Measurements from ENCODE around the gene STOML1. TPM values are rescaled to one million over a fixed set of nuclear protein-coding genes. Genes with fewer than 3 reads are reported as not detected.

Gene STOML1
- total and polyA plus RNA-seq, 9 of the 15 experiments (the other 6 are each of a cell fraction or from before 2014, with no cell fraction given) = 0.25 to 9.7 (median 4.6) TPM

DNA sequence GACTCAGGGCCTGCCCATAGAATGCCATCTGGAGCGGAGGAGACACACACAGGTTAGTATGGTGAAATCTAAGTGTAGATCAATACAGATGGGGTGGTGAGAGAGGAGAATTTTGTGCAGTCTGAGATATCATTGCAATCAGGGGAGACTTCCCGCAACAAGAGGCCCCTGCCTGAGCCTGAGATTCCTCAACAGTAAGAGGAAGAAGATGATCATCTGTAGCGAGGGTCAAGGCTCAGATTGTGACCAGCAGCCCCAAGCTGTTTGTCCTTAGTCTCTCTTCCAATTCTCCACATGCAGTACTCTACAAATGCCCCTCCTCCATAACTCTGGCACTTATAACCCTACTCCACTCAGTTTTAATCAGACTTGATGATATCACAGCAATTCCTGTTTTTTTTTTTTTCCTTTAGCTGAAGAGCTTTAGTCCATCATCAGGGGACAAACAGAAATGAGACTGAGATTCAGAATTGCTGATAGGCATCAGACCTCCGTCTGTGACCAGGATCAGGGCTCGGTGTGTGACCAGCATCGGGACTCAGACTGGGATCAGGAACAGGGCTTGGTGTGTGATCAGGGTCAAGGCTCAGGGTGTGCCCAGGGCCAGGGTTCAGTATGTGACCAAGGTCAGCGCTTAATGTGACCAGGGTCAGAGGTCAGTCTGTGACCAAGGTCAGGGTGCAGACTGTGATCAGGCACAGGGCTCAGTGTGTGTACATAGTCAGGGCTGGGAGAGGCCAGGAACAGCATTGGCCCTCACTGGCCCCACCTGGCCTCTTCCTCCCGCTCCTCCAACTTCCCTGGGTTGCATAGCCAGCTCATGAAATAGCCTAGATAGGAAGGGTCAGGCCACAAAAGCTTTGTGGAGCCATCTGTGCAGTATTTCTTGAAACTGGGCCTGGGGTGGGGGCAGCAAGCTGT is 51.8 kb downstream of the STOML1 start (continued):
- TF ChIP-seq, protein P1, sequence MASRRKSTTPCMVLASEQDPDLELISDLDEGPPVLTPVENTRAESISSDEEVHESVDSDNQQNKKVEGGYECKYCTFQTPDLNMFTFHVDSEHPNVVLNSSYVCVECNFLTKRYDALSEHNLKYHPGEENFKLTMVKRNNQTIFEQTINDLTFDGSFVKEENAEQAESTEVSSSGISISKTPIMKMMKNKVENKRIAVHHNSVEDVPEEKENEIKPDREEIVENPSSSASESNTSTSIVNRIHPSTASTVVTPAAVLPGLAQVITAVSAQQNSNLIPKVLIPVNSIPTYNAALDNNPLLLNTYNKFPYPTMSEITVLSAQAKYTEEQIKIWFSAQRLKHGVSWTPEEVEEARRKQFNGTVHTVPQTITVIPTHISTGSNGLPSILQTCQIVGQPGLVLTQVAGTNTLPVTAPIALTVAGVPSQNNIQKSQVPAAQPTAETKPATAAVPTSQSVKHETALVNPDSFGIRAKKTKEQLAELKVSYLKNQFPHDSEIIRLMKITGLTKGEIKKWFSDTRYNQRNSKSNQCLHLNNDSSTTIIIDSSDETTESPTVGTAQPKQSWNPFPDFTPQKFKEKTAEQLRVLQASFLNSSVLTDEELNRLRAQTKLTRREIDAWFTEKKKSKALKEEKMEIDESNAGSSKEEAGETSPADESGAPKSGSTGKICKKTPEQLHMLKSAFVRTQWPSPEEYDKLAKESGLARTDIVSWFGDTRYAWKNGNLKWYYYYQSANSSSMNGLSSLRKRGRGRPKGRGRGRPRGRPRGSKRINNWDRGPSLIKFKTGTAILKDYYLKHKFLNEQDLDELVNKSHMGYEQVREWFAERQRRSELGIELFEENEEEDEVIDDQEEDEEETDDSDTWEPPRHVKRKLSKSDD (conservative IDR thresholded peaks at IDR 0.05; ENCODE audit: low read length) = no peak
- TF ChIP-seq POLR2B (IDR thresholded peaks at IDR 0.05; ENCODE audit: low read depth, partially characterized antibody) (no peak), POLR2H (tag; IDR thresholded peaks at IDR 0.05; ENCODE audit: low read depth) (no peak)

- CTCF ChIA-PET (ENCODE audit: low intra/inter-chr PET ratio) = no interaction called here
- Histone ChIP-seq H3K4me1 (replicated peaks in 1 of 2; ENCODE audit: control insufficient read depth in 2 of 2, insufficient read depth in 2 of 2, low read length in 2 of 2) (no peaks in the 10 kb centered on the region), H3K9me1 (ENCODE audit: control insufficient read depth, insufficient read depth, low read length) (no peaks in the 10 kb centered on the region), H3K36me3 (ENCODE audit: control insufficient read depth, insufficient read depth, low read length) (no peaks in the 10 kb centered on the region), H2AFZ (ENCODE audit: low read depth, low read length) (no peak overlapping the region), H3K4me2 (ENCODE audit: insufficient read depth, low read length) (no peak overlapping the region), H3K4me3 (no peak overlapping the region), H4K20me1 (replicated peaks; ENCODE audit: control insufficient read depth, insufficient read depth, low read length) (0 out of 2 replicates have a peak, but pooled peaks cover 10% of the 10 kb centered on the region), H3K79me2 (ENCODE audit: control insufficient read depth, insufficient read depth, low read length) (no peaks in the 10 kb centered on the region), H3K27me3 (ENCODE audit: control insufficient read depth in 2 of 2, insufficient read depth in 2 of 2, low read length in 2 of 2) (peaks cover 8 to 58% of the 10 kb centered on the region in 2 experiments; a peak in 4 of 5 replicates), H3K9me3 (replicated peaks; ENCODE audit: control insufficient read depth, insufficient read depth, low read depth, low read length) (no peaks in the 10 kb centered on the region), H3K9ac (ENCODE audit: insufficient read depth in 1 of 2, low read depth in 2 of 2, low read length in 2 of 2) (no peak overlapping the region), H3K27ac (ENCODE audit: extremely low read depth, low read depth, low read length) (no peak overlapping the region)
- BruUV-seq (replicated peaks) = no TSS peak
- POLR2A ChIA-PET = interaction anchor here (0.7 kb wide), 1 partner anchor 142 kb away, joined by 4 read pairs; no protein-coding TSS in a partner anchor
- DNase-seq (ENCODE audit: extremely low read depth in 1 of 4, low spot score in 3 of 4) (no peak), ATAC-seq (no peak), FAIRE-seq (no peak)
- in situ Hi-C loops (cut with MboI) (no loop called here), intact Hi-C loops (cut with micrococcal nuclease) (no loop called here)
- 0% methylated on average over 4 of the region's 4 CpGs for WGBS (ENCODE audit: insufficient coverage, low coverage, missing lambda C conversion rate)
- no peak for TF ChIP-seq ZNF655 (CRISPR knock-in tag; IDR thresholded peaks at IDR 0.05)
- TF ChIP-seq SREBF1 (IDR thresholded peaks at IDR 0.05; ENCODE audit: borderline replicate concordance, low read depth, low read length) = no peak
- no peak for TF ChIP-seq ZC3H8 (IDR thresholded peaks at IDR 0.05)
- no peak for TF ChIP-seq SRSF7 (optimal IDR thresholded peaks at IDR 0.05; ENCODE audit: low read depth, low read length)
Measured at GRCh38 chr15:73939138-73939537, 53.0 kb downstream of the STOML1 start.
